ENCODE measurements around the gene ZNF804B.

Gene ZNF804B

DNA sequence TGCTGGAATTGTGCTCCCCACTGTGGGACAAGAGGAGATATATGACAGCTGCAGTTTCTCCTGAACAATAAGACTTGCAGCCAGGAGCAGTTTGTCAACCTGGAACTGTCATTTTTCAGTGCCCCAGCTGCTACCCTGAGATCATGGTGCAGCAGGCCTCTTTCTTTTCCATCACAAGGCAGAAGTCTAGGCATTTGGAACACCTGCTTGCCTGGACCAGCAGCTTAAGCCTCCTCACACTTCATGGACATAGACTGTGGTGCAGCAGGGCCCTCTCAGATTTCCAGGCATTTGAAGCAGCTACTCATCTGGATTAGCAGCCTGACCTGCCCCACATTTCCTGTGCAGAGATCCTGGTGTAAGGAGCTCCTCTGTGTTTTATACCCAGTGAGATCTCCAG is 486.7 kb downstream of the ZNF804B start (continued):
- TF ChIP-seq, protein P1, sequence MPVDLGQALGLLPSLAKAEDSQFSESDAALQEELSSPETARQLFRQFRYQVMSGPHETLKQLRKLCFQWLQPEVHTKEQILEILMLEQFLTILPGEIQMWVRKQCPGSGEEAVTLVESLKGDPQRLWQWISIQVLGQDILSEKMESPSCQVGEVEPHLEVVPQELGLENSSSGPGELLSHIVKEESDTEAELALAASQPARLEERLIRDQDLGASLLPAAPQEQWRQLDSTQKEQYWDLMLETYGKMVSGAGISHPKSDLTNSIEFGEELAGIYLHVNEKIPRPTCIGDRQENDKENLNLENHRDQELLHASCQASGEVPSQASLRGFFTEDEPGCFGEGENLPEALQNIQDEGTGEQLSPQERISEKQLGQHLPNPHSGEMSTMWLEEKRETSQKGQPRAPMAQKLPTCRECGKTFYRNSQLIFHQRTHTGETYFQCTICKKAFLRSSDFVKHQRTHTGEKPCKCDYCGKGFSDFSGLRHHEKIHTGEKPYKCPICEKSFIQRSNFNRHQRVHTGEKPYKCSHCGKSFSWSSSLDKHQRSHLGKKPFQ (tag by site-specific recombination; IDR thresholded peaks at IDR 0.05): no peak

- ChIA-PET CTCF (no interaction called here), POLR2A (no interaction called here)
- Histone ChIP-seq H3K4me1 (ENCODE audit: control insufficient read depth, insufficient read depth, low read length) (no peaks in the 10 kb centered on the region), H3K27ac (ENCODE audit: extremely low read depth, low read depth, low read length) (no peak overlapping the region), H3K4me3 (ENCODE audit: low read depth, low read length) (no peak overlapping the region), H3K9me3 (ENCODE audit: control insufficient read depth, insufficient read depth, low read depth, low read length) (no peaks in the 10 kb centered on the region), H3K36me3 (ENCODE audit: control insufficient read depth in 2 of 2, insufficient read depth in 1 of 2, low read length in 2 of 2) (no peaks in the 10 kb centered on the region)
- no peak for TF ChIP-seq YY1 (tag by site-specific recombination; IDR thresholded peaks at IDR 0.05)
- no peak for TF ChIP-seq ZNF157 (tag by site-specific recombination; IDR thresholded peaks at IDR 0.05)
- TF ChIP-seq ZNF600 (tag by site-specific recombination; IDR thresholded peaks at IDR 0.05): no peak
- no peak for TF ChIP-seq ZBTB17 (tag by site-specific recombination; IDR thresholded peaks at IDR 0.05)
- TF ChIP-seq, protein P2, sequence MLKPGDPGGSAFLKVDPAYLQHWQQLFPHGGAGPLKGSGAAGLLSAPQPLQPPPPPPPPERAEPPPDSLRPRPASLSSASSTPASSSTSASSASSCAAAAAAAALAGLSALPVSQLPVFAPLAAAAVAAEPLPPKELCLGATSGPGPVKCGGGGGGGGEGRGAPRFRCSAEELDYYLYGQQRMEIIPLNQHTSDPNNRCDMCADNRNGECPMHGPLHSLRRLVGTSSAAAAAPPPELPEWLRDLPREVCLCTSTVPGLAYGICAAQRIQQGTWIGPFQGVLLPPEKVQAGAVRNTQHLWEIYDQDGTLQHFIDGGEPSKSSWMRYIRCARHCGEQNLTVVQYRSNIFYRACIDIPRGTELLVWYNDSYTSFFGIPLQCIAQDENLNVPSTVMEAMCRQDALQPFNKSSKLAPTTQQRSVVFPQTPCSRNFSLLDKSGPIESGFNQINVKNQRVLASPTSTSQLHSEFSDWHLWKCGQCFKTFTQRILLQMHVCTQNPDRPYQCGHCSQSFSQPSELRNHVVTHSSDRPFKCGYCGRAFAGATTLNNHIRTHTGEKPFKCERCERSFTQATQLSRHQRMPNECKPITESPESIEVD (tag by site-specific recombination; IDR thresholded peaks at IDR 0.05): no peak
- no peak for TF ChIP-seq ZBTB20 (tag by site-specific recombination; IDR thresholded peaks at IDR 0.05)
- TF ChIP-seq, protein P3, sequence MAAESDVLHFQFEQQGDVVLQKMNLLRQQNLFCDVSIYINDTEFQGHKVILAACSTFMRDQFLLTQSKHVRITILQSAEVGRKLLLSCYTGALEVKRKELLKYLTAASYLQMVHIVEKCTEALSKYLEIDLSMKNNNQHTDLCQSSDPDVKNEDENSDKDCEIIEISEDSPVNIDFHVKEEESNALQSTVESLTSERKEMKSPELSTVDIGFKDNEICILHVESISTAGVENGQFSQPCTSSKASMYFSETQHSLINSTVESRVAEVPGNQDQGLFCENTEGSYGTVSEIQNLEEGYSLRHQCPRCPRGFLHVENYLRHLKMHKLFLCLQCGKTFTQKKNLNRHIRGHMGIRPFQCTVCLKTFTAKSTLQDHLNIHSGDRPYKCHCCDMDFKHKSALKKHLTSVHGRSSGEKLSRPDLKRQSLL (tag by site-specific recombination; IDR thresholded peaks at IDR 0.05): no peak
- no peak for TF ChIP-seq KLF9 (tag by site-specific recombination; IDR thresholded peaks at IDR 0.05; ENCODE audit: low read depth)
- TF ChIP-seq ZNF324 (tag by site-specific recombination; IDR thresholded peaks at IDR 0.05): no peak
- no peak for TF ChIP-seq ZNF585B (tag by site-specific recombination; IDR thresholded peaks at IDR 0.05)
- TF ChIP-seq, protein P4, sequence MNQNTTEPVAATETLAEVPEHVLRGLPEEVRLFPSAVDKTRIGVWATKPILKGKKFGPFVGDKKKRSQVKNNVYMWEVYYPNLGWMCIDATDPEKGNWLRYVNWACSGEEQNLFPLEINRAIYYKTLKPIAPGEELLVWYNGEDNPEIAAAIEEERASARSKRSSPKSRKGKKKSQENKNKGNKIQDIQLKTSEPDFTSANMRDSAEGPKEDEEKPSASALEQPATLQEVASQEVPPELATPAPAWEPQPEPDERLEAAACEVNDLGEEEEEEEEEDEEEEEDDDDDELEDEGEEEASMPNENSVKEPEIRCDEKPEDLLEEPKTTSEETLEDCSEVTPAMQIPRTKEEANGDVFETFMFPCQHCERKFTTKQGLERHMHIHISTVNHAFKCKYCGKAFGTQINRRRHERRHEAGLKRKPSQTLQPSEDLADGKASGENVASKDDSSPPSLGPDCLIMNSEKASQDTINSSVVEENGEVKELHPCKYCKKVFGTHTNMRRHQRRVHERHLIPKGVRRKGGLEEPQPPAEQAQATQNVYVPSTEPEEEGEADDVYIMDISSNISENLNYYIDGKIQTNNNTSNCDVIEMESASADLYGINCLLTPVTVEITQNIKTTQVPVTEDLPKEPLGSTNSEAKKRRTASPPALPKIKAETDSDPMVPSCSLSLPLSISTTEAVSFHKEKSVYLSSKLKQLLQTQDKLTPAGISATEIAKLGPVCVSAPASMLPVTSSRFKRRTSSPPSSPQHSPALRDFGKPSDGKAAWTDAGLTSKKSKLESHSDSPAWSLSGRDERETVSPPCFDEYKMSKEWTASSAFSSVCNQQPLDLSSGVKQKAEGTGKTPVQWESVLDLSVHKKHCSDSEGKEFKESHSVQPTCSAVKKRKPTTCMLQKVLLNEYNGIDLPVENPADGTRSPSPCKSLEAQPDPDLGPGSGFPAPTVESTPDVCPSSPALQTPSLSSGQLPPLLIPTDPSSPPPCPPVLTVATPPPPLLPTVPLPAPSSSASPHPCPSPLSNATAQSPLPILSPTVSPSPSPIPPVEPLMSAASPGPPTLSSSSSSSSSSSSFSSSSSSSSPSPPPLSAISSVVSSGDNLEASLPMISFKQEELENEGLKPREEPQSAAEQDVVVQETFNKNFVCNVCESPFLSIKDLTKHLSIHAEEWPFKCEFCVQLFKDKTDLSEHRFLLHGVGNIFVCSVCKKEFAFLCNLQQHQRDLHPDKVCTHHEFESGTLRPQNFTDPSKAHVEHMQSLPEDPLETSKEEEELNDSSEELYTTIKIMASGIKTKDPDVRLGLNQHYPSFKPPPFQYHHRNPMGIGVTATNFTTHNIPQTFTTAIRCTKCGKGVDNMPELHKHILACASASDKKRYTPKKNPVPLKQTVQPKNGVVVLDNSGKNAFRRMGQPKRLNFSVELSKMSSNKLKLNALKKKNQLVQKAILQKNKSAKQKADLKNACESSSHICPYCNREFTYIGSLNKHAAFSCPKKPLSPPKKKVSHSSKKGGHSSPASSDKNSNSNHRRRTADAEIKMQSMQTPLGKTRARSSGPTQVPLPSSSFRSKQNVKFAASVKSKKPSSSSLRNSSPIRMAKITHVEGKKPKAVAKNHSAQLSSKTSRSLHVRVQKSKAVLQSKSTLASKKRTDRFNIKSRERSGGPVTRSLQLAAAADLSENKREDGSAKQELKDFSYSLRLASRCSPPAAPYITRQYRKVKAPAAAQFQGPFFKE (tag by site-specific recombination; IDR thresholded peaks at IDR 0.05; ENCODE audit: borderline replicate concordance): no peak
- no peak for TF ChIP-seq WT1 (tag by site-specific recombination; IDR thresholded peaks at IDR 0.05)
- no peak for TF ChIP-seq PRDM10 (tag by site-specific recombination; IDR thresholded peaks at IDR 0.05)
- TF ChIP-seq ZFHX2 (tag by site-specific recombination; conservative IDR thresholded peaks at IDR 0.05): no peak
- TF ChIP-seq ZNF350 (tag by site-specific recombination; IDR thresholded peaks at IDR 0.05): no peak
- no peak for TF ChIP-seq ZNF558 (tag by site-specific recombination; IDR thresholded peaks at IDR 0.05)
- no peak for TF ChIP-seq ZSCAN30 (tag by site-specific recombination; IDR thresholded peaks at IDR 0.05)
- no peak for TF ChIP-seq ZNF391 (tag by site-specific recombination; IDR thresholded peaks at IDR 0.05; ENCODE audit: borderline replicate concordance, low read depth)
Measured at GRCh38 chr7:89247207-89247606, 487.7 kb downstream of the ZNF804B start.

Data from HEK293 (cell line).